Measurements from ENCODE around the gene TAX1BP3.

The TAX1BP3 gene

GRCh38 chr17:3645310-3645709 is 23.1 kb downstream of the TAX1BP3 start:
- Histone ChIP-seq H3K9ac (ENCODE audit: low read depth, low read length, poor library complexity, severe bottlenecking) (no peak overlapping the region), H4K20me1 (ENCODE audit: insufficient read depth, low read length, poor library complexity, severe bottlenecking) (no peaks in the 10 kb centered on the region), H3K27me3 (ENCODE audit: insufficient read depth, low read length, poor library complexity, severe bottlenecking) (no peaks in the 10 kb centered on the region), H3F3A (ENCODE audit: low read depth) (no peaks in the 10 kb centered on the region), H3K79me2 (ENCODE audit: insufficient read depth, low read length) (no peaks in the 10 kb centered on the region), H3K4me1 (ENCODE audit: insufficient read depth, low read length, poor library complexity, severe bottlenecking) (peaks cover under 1% of the 10 kb centered on the region), H3K36me3 (ENCODE audit: insufficient read depth, low read length) (no peaks in the 10 kb centered on the region), H2AFZ (ENCODE audit: low read length) (no peak overlapping the region), H3K4me2 (ENCODE audit: low read depth, low read length, poor library complexity, severe bottlenecking) (no peak overlapping the region), H3K9me2 (replicated peaks; ENCODE audit: low read depth, low read length) (no peaks in the 10 kb centered on the region), H3K4me3 (ENCODE audit: low read length, poor library complexity, severe bottlenecking) (no peak overlapping the region), H3K9me3 (ENCODE audit: insufficient read depth, low read depth, low read length) (no peaks in the 10 kb centered on the region)
- TF ChIP-seq, protein P1, sequence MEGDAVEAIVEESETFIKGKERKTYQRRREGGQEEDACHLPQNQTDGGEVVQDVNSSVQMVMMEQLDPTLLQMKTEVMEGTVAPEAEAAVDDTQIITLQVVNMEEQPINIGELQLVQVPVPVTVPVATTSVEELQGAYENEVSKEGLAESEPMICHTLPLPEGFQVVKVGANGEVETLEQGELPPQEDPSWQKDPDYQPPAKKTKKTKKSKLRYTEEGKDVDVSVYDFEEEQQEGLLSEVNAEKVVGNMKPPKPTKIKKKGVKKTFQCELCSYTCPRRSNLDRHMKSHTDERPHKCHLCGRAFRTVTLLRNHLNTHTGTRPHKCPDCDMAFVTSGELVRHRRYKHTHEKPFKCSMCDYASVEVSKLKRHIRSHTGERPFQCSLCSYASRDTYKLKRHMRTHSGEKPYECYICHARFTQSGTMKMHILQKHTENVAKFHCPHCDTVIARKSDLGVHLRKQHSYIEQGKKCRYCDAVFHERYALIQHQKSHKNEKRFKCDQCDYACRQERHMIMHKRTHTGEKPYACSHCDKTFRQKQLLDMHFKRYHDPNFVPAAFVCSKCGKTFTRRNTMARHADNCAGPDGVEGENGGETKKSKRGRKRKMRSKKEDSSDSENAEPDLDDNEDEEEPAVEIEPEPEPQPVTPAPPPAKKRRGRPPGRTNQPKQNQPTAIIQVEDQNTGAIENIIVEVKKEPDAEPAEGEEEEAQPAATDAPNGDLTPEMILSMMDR (conservative IDR thresholded peaks at IDR 0.05; ENCODE audit: low read length) = no peak
- TF ChIP-seq EZH2phosphoT487 (IDR thresholded peaks at IDR 0.05; ENCODE audit: borderline replicate concordance) = no peak

GRCh38 chr17:3643889-3644349 is 24.5 kb downstream of the TAX1BP3 start:
- Histone ChIP-seq H3K9ac (ENCODE audit: low read depth, low read length, poor library complexity, severe bottlenecking) (no peak overlapping the region), H3F3A (ENCODE audit: low read depth) (no peaks in the 10 kb centered on the region), H2AFZ (ENCODE audit: low read length) (no peak overlapping the region), H3K79me2 (ENCODE audit: insufficient read depth, low read length) (no peaks in the 10 kb centered on the region), H3K36me3 (ENCODE audit: insufficient read depth, low read length) (no peaks in the 10 kb centered on the region), H3K9me2 (replicated peaks; ENCODE audit: low read depth, low read length) (no peaks in the 10 kb centered on the region), H4K20me1 (ENCODE audit: insufficient read depth, low read length, poor library complexity, severe bottlenecking) (no peaks in the 10 kb centered on the region), H3K4me2 (ENCODE audit: low read depth, low read length, poor library complexity, severe bottlenecking) (no peak overlapping the region), H3K4me1 (ENCODE audit: insufficient read depth, low read length, poor library complexity, severe bottlenecking) (peaks cover 7% of the 10 kb centered on the region), H3K27me3 (ENCODE audit: insufficient read depth, low read length, poor library complexity, severe bottlenecking) (no peaks in the 10 kb centered on the region), H3K4me3 (ENCODE audit: low read length, poor library complexity, severe bottlenecking) (no peak overlapping the region), H3K9me3 (ENCODE audit: insufficient read depth, low read depth, low read length) (no peaks in the 10 kb centered on the region)
- TF ChIP-seq EZH2phosphoT487 (IDR thresholded peaks at IDR 0.05; ENCODE audit: borderline replicate concordance) = no peak

DNA sequence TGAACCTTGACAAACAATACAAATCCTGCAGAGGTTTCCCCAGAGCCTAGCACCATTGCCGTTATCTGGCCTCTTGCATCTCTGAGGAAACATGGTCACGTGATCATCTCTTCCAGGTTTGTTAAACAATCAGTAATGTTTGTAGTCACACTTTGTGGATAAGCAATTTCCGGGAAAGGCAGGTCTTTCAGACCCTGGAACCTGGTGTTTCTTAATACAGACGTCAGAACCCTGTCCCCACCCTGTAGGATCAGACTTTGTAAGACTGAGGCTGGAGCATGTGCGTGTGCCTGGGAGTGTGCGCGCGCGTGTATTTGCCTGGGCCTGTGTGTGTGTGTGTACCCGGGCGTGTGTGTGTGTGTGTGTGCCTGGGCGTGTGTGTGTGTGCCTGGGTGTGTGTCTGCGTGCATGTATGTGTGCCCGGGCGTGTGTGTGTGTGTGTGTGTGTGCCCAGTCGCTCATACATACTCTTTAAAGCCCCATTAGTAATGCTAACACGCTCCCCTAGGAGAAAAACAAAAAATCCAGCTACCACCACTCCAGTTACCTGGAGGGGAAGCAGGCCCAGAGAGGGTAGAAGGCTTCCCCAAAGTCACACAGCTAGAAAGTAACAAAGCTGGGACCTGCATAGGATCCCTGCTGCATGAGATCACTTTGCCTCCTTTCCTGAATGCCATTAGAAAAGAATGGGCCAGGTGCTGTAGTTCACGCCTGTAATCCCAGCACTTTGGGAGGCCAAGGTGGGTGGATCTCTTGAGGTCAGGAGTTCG is 26.5 kb downstream of the TAX1BP3 start:
- H3K36me3 ChIP-seq (ENCODE audit: insufficient read depth, low read length) = no peaks in the 10 kb centered on the region
- H3K9me2 ChIP-seq (replicated peaks; ENCODE audit: low read depth, low read length) = no peaks in the 10 kb centered on the region
- H3K9me3 ChIP-seq (ENCODE audit: insufficient read depth, low read depth, low read length) = no peaks in the 10 kb centered on the region
- H2AFZ ChIP-seq (ENCODE audit: low read length) = no peak overlapping the region
- H3K4me1 ChIP-seq (ENCODE audit: insufficient read depth, low read length, poor library complexity, severe bottlenecking) = peaks cover 8% of the 10 kb centered on the region
- H3F3A ChIP-seq (ENCODE audit: low read depth) = no peaks in the 10 kb centered on the region
- H3K9ac ChIP-seq (ENCODE audit: low read depth, low read length, poor library complexity, severe bottlenecking) = no peak overlapping the region
- no peak for TF ChIP-seq EZH2phosphoT487 (IDR thresholded peaks at IDR 0.05; ENCODE audit: borderline replicate concordance)
- no peaks in the 10 kb centered on the region for H3K79me2 ChIP-seq (ENCODE audit: insufficient read depth, low read length)
- H4K20me1 ChIP-seq (ENCODE audit: insufficient read depth, low read length, poor library complexity, severe bottlenecking) = no peaks in the 10 kb centered on the region
- H3K4me2 ChIP-seq (ENCODE audit: low read depth, low read length, poor library complexity, severe bottlenecking) = no peak overlapping the region
- H3K27me3 ChIP-seq (ENCODE audit: insufficient read depth, low read length, poor library complexity, severe bottlenecking) = no peaks in the 10 kb centered on the region
- H3K4me3 ChIP-seq (ENCODE audit: low read length, poor library complexity, severe bottlenecking) = no peak overlapping the region

GRCh38 chr17:3641014-3641413 is 27.4 kb downstream of the TAX1BP3 start:
- H3K4me3 ChIP-seq (ENCODE audit: low read length, poor library complexity, severe bottlenecking) = no peak overlapping the region
- no peaks in the 10 kb centered on the region for H3K79me2 ChIP-seq (ENCODE audit: insufficient read depth, low read length)
- H4K20me1 ChIP-seq (ENCODE audit: insufficient read depth, low read length, poor library complexity, severe bottlenecking) = no peaks in the 10 kb centered on the region
- no peaks in the 10 kb centered on the region for H3K36me3 ChIP-seq (ENCODE audit: insufficient read depth, low read length)
- H3K9ac ChIP-seq (ENCODE audit: low read depth, low read length, poor library complexity, severe bottlenecking) = no peak overlapping the region
- H3K4me2 ChIP-seq (ENCODE audit: low read depth, low read length, poor library complexity, severe bottlenecking) = no peak overlapping the region
- H3K9me3 ChIP-seq (ENCODE audit: insufficient read depth, low read depth, low read length) = no peaks in the 10 kb centered on the region
- H3K27me3 ChIP-seq (ENCODE audit: insufficient read depth, low read length, poor library complexity, severe bottlenecking) = no peaks in the 10 kb centered on the region
- TF ChIP-seq, protein P1 (conservative IDR thresholded peaks at IDR 0.05; ENCODE audit: low read length) = no peak
- TF ChIP-seq EZH2phosphoT487 (IDR thresholded peaks at IDR 0.05; ENCODE audit: borderline replicate concordance) = no peak
- H2AFZ ChIP-seq (ENCODE audit: low read length) = no peak overlapping the region
- no peaks in the 10 kb centered on the region for H3F3A ChIP-seq (ENCODE audit: low read depth)
- peaks cover 10% of the 10 kb centered on the region for H3K4me1 ChIP-seq (ENCODE audit: insufficient read depth, low read length, poor library complexity, severe bottlenecking)
- no peaks in the 10 kb centered on the region for H3K9me2 ChIP-seq (replicated peaks; ENCODE audit: low read depth, low read length)

Data from Loucy (cell line).